ENCODE results near the gene CD38. TPM values are rescaled to one million over a fixed set of nuclear protein-coding genes. Genes with fewer than 3 reads are reported as not detected.
"Not testable (repeated sequence)": the region's sequence is repeated elsewhere in the genome, so short reads cannot be mapped to it uniquely, and the experiment has no call there.

The CD38 gene
- total RNA-seq, 1 experiment from 2014 or later = 0.02 TPM

DNA sequence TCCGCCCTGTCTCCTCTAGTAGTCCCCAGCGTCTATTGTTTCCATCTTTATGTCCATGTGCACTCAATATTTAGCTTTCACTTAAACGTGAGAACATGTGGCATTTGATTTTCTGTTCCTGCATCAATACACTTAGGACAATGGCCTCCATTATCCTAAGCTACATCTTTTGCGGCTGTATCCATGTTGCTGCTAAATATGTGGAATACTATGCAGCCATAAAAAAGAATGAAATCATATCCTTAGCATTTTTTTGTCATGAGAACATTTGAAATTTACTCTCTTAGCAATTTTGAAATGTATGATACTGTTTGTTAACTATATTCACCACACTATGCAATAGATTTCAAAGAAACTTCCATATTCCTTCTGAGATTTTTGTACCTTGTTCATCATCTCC, 19.8 kb upstream of the CD38 start:
- no peak for DNase-seq (ENCODE audit: extremely low read depth, low read depth)

GRCh38 chr4:15762460-15762859, 15.7 kb upstream of the CD38 start:
- DNase-seq (ENCODE audit: extremely low read depth, low read depth) = not testable (repeated sequence)

DNA sequence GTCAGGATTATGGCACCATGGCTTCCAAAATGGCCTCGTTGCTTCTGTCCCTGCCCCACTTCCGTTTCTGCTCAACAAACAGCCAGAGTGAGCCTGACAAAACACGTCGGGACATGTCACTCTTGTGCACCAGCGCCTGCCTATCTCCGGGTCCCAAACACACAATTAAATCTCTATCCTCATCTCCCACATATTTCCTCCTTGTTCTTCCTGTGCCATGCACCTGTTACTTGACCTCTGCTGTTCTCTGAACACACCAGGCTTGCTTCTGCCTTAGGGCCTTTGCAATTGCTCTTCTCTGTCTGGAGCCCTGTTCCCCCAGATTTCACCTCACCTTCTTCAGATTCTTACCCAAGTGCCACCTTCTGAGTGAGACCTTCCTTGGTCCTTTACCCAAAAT, 12.7 kb upstream of the CD38 start:
- DNase-seq (ENCODE audit: extremely low read depth, low read depth) = no peak

GRCh38 chr4:15765910-15766697, 12.0 kb upstream of the CD38 start:
- no peak for DNase-seq (ENCODE audit: extremely low read depth, low read depth)

DNA sequence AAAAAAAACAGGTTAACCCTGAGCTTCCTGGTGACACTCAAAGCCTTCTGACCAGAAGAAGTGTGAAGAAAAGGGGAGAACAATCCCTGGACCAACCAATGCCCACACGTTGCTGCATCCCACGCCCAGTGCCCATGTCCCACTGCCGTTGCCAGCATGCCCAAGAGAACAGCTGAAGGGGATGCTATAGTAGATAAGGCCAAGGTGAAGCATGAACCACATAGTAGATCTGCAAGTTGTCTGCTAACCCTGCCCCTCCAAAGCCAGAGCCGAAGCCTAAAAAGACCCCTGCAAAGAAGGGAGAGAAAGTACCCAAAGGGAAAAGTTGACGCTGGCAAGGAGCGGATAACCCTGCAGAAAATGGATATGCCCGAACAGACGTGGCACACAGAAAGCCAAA, 11.3 kb upstream of the CD38 start:
- DNase-seq (ENCODE audit: extremely low read depth, low read depth) = no peak

DNA sequence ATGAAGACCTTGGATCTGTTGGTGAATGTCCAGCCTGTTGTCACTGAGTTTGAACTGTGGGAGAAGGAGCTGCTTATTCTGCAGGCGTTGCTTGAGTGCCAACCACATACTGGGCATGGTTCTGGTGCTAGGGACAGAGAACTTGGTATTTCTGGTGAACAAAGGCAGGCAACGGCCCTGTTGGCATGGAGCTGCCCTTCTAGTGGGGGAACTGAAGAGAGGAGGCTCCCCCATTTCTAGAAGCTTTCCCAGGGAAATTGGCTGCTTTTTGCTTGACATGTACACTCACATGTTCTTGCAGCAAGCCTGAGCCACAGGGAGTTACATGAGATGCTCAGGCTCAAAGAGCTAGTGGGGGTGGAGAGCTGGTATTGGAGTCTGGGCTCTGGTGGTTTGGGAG, 8.9 kb upstream of the CD38 start:
- no peak for DNase-seq (ENCODE audit: extremely low read depth, low read depth)

- no peak for DNase-seq (ENCODE audit: extremely low read depth, low read depth)
These were observed 6.7 kb upstream of the CD38 start for GRCh38 chr4:15771216-15772058.

DNA sequence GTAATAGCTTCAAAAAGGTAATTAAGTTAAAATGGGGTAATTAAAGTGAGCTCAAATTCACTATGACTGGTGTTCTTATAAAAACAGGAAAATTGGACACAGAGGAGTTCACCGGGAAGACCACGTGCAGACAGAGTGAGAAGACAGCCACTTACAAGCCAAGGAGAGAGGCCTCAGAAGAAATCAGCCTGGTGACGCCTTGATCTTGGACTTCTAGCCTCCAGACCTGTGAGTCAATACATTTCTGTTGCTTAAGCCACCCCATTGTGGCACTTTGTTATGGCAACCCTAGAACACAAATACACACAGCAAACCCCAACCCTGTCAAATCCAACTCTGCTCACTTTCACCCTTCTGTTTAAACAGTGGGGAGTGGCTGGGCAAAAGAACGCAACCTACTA, 4.1 kb upstream of the CD38 start:
- DNase-seq (ENCODE audit: extremely low read depth, low read depth) = no peak

- DNase-seq (ENCODE audit: extremely low read depth, low read depth) = no peak
These were observed 1.1 kb upstream of the CD38 start for GRCh38 chr4:15776871-15777648.

GRCh38 chr4:15777697-15778288, 335 bp upstream of the CD38 start:
- no peak for DNase-seq (ENCODE audit: extremely low read depth, low read depth)

- DNase-seq (ENCODE audit: extremely low read depth, low read depth) = peak; percentile 40
These were observed 1.2 kb downstream of the CD38 start for GRCh38 chr4:15779306-15779705.

GRCh38 chr4:15779809-15780208, 1.7 kb downstream of the CD38 start:
- DNase-seq (ENCODE audit: extremely low read depth, low read depth) = no peak

GRCh38 chr4:15781427-15782095, 3.4 kb downstream of the CD38 start:
- DNase-seq (ENCODE audit: extremely low read depth, low read depth) = no peak

DNA sequence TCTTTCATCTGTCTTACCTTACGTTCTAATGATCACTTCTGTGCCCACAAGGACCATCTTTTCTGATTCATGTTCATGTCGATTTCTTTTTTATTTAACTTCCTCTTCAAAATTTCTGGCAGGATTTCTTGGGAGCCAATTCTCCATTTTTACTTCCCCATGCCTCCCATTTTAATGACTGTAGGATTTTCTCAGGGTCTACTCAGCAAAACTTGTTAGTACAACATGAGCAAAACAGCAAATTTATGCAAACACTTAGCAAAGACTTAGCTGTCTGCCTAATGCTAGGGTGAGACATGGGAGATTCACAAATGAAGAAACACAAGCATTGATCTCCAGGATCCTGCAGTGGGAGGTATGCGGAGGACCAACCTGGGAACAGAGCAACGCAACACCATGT, 5.5 kb downstream of the CD38 start:
- DNase-seq (ENCODE audit: extremely low read depth, low read depth) = no peak

DNA sequence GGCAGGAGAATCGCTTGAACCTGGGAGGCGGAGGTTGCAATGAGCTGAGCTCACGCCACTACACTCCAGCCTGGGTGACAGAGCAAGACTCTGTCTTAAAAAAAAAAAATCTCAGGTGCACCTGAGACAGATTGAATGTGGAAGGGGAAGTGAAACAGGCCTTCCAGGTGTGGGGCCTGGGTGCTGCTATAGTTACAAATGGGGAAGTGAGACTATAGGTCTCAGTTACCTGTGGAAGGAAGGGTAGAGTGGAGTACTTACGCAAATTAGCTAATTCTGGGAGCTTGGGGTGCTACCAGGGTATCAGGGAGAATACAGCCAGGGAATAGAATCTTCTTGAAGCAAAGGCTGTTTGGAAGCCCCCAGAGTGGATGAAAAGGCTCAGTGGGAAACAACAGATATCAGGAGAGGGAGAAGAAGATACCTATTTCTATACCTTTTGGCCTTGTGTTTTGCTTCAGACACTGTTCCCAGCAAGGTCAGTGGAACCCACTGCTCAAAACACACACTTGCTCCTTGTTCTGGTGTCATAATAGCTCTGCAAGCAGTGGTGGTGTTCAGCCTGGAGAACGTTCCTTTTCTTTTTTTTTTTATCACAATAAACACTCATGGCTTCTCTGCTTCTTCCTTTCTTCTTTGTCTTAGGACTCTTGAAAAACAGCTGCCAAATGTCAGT, 7.0 kb downstream of the CD38 start:
- no peak for DNase-seq (ENCODE audit: extremely low read depth, low read depth)

DNA sequence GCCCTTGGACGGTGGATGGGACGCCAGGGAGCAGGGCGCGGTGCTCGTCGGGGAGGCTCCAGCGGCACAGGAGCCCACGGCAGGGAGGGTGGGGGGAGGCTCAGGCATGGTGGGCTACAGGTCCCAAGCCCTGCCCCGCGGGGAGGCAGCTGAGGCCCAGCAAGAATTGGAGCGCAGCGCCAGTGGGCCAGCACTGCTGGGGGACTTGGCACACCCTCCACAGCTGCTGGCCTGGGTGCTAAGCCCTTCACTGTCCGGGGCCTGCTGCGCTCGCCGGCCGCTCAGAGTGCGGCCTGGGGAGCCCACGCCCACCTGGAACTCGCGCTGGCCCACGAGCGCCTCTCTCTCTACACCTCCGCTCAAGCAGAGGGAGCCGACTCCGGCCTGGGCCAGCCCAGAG, 8.6 kb downstream of the CD38 start:
- no peak for DNase-seq (ENCODE audit: extremely low read depth, low read depth)

DNA sequence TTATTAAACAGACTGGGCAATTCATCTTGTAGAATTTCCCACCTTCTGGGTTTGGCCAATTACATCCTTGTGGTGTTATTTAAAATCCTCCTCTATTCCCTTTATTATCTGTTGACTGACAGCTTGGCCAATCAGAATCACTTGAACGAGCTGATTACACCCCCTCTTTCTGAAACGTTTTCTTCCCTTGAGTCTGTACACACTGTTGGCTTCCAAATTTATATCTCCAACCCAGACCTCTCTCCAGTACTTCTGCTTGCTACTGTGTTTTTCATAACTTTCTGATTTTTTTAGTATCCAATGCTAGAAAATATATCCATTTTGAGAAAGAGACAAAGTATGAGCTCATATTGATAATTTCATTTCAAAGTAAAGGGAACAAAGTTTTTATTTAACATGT, 14.8 kb downstream of the CD38 start:
- DNase-seq (ENCODE audit: extremely low read depth, low read depth) = no peak

DNA sequence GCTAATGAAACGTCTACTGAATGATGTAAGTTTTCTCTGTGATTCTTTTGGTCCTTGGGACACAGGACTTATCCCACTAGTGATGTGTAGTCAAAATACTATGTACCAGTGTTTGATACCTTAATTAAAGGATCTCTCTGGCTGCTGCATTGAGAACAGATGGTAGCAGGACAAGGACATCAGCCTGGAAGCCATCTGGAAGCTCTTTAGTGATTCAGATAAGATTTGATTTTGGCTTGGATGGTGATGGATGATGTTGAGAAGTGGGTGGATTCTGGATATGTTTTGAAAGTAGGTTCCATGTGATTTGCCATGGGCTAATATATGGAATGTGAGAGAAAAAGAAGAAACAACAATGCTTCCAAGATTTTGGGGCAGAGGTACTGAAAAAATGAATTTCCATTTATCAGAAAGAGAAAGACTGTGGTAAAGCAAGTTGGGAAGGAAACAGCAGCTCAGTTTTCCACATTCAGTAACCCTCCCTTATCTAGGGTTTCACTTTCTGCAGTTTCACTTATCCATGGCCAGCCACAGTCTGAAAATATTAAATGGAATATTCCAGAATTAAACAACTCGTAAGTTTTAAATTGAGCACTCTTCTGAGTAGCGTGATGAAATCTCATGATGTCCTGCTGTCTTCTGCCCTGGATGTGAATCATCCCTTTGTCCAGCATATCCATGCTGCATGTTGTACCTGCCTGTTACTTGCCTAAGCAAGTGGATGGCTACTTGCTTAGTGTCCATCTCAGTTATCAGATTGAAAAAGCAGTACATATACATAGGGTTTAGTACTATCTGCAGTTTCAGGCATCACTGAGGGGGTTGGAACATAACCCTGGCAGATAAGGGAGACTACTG, 15.6 kb downstream of the CD38 start:
- no peak for DNase-seq (ENCODE audit: extremely low read depth, low read depth)

GRCh38 chr4:15794426-15794825, 16.3 kb downstream of the CD38 start:
- no peak for DNase-seq (ENCODE audit: extremely low read depth, low read depth)
